VCaP (cell line): ENCODE data around the gene SIAH2.

ENCODE experiments used
- H3K27ac ChIP-seq: fragments of 450-650 bp; 2 replicates; pipeline ENCODE4 v1.5.1; 2017
- CTCF ChIP-seq: fragments of 450-650 bp; conservative IDR thresholded peaks from 2 replicates; pipeline ENCODE4 v1.5.1; 2017; ENCODE audit warnings: mild to moderate bottlenecking, moderate library complexity

The SIAH2 gene

GRCh38 chr3:150756491-150757059 is 6.4 kb downstream of the SIAH2 start:
- peak overlapping the region; percentile 47; the same call in 1 of the 2 replicates for H3K27ac ChIP-seq
- TF ChIP-seq CTCF = no peak

DNA sequence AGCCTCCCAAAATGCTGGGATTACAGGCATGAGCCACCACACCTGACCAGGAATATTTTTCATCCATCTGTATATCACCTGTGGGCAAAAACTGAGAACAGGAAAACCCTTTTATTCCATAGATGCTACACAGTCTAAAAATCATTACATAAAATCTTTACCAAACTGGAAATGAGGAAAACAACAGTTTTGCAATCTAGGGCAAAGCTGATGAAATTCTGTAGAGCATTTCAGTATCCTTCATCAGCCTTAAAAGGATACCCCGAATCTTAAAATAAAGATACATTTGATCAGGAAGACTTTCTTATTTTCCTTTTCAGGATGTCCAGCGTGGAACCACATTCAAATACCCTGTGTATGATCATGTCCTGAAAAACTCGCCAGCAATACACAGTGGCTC is 7.1 kb downstream of the SIAH2 start:
- TF ChIP-seq CTCF = no peak
- peak overlapping the region; percentile 47; the same call in 1 of the 2 replicates for H3K27ac ChIP-seq

DNA sequence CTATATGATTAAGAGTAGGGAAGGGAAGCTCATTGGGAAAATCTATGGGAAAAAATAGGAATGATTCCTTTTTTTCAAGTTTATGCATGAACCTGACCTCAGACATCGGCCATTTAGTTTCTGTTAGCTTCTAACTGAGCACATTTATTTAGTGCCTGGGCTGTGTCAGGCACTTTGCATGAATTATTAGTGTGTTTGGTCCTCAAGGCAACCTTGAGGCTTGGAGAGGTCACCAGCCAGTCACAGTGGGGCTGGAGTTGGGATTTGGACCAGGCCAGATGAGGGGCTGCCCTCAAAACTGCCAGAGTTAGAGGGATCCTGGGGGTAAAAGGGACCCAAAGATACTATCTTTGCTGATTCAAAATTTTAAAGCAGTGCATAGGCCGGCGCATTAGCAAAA is 8.1 kb downstream of the SIAH2 start:
- TF ChIP-seq CTCF = no peak
- no peak overlapping the region for H3K27ac ChIP-seq

DNA sequence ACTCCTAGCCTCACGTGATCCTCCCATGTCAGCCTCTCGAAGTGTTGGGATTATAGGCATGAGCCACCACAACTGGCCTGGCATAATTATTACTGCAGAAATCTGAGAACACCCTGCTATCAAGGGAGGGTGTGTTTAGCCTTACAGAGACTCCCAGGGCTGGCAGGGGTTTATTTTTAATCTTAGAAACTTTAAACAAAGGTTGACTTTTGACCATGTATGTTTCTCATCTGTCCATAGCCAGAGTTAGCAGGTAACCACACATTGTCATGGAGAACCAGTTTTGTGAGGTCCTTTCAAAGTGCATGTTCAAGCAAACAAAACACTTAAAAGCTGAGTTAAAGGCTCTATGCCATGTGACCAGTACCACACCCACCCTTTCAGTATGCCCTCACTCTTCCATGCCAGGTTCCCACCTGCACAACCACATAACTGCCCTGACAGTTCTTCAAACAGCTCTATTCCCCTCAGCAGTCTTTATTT is 11.1 kb downstream of the SIAH2 start:
- TF ChIP-seq CTCF = no peak
- H3K27ac ChIP-seq = peak overlapping the region; percentile 32; the same call in 1 of the 2 replicates

GRCh38 chr3:150749255-150749654 is 13.7 kb downstream of the SIAH2 start:
- TF ChIP-seq CTCF = no peak
- H3K27ac ChIP-seq = peak overlapping the region; percentile 78

GRCh38 chr3:150748684-150749047 is 14.3 kb downstream of the SIAH2 start:
- no peak for TF ChIP-seq CTCF

GRCh38 chr3:150747886-150748683 is 14.9 kb downstream of the SIAH2 start:
- peak overlapping the region; percentile 78 for H3K27ac ChIP-seq

More at GRCh38 chr3:150748684-150749047, 14.3 kb downstream of the SIAH2 start:
- peak overlapping the region; percentile 78 for H3K27ac ChIP-seq

More at GRCh38 chr3:150747886-150748683, 14.9 kb downstream of the SIAH2 start:
- TF ChIP-seq CTCF = no peak
